GM10847 (cell line): Measurements from ENCODE around the gene CDKN1C.

Experiments used
- POLR2A ChIP-seq: IDR thresholded peaks from 2 replicates; pipeline ENCODE4 v1.6.1; 2011; ENCODE audit not compliant: insufficient read length; ENCODE audit errors: extremely low read depth

CDKN1C gene

DNA sequence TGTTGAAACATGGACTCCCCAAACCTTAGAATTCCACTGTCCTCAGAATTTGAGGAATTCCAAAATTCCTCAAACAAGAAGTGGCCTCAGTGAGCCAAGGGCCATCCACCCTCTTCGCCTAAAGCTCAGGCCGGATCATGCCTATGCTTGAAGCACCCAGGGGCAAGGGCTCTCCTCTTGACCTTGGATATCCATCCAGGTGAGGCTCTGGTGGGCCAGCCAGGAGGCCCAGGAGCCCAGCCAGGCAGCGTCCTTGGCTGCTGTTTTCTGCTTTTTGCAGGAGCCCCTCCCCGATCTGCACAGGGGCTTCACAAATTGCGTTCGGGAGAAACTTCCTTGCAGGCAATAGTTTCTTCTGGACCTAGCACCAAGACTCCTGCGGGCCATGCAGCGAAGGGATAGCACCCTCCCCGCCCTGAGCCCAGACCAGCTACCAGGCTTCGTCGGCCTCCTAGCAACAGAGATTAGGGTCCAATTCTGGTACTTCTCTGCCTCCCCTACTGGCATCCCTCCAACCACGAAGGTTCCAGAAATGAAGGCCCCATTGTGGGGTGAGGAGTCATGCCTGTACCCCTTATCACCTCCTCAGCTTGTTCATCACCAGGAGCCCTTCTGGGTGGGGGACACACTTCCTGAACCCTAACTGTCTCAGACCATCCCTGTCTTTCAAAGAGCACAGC is 41.7 kb upstream of the CDKN1C start:
- no peak for TF ChIP-seq POLR2A

DNA sequence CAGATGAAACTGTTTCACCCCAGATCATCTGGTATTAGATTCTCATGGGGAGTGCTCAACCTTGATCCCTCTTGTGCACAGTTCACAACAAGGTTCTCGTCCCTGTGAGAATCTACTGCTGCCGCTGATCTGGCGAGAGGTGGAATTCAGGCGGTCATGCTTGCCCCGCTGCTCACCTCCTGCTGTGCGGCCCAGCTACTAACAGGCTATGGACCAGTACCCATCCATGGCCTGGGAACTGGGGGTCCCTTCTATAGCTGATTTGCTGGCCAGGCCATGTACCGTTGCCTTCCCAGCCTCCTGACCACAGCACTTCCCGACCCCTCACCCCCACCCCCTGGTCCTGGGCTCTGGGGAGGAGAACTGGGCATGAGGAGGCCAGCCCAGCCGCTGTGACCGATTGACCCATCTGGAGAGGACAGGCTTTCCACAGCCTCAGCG is 41.1 kb upstream of the CDKN1C start:
- TF ChIP-seq POLR2A: no peak

DNA sequence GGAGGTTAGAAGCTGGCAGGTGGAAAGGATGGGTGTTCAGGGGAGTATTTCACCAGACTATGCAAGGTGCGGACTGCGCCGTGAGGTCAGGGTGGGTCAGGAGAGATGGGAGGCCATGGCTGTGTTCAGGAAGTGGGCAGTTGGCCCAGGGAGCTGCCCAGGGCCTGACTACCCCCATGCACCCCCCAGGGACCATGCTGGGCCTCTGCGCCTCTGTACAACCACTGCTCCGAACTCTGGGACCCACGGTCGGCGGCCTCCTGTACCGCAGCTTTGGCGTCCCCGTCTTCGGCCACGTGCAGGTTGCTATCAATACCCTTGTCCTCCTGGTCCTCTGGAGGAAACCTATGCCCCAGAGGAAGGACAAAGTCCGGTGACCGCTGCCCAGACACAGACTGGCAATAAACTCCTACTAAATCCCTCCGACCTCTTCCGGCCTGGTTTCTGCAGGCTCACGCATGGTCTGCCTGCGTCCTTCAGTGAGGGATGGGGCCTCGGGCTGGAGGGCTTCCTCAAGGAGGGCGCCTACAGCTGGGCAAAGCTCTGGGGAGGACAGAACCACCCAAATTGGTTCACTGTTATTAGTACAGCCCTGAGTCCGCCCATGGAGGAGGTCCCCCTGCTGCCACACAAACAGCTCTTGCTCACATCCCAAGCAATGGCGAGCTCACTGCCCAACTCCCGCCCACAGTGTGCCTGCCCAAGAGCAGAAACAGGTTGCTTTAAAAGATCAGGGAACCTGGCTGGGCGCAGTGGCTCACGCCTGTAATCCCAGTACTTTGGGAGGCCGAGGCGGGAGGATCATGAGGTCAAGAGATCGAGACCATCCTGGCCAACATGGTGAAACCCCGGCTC is 39.5 kb upstream of the CDKN1C start:
- no peak for TF ChIP-seq POLR2A

DNA sequence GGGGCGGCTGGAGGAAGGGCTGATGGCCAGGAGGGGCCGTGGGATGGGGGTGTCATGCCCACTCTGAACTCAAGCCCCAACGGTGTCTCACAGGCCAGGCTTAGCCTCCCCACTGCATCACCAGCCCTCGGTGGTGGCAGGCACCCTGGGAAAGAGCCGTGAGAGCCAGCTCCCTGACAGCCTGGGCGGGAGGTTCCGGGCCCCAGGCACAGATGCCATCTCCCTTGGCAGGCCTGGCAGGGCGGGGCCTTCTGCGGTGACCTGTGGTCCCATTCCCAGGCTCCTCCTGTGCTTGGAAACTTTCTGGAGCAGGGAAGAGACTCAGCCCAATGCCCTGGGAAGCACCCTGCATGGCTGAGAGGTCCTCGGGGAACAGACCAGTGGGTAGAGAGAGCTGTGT is 38.8 kb upstream of the CDKN1C start:
- TF ChIP-seq POLR2A: no peak

DNA sequence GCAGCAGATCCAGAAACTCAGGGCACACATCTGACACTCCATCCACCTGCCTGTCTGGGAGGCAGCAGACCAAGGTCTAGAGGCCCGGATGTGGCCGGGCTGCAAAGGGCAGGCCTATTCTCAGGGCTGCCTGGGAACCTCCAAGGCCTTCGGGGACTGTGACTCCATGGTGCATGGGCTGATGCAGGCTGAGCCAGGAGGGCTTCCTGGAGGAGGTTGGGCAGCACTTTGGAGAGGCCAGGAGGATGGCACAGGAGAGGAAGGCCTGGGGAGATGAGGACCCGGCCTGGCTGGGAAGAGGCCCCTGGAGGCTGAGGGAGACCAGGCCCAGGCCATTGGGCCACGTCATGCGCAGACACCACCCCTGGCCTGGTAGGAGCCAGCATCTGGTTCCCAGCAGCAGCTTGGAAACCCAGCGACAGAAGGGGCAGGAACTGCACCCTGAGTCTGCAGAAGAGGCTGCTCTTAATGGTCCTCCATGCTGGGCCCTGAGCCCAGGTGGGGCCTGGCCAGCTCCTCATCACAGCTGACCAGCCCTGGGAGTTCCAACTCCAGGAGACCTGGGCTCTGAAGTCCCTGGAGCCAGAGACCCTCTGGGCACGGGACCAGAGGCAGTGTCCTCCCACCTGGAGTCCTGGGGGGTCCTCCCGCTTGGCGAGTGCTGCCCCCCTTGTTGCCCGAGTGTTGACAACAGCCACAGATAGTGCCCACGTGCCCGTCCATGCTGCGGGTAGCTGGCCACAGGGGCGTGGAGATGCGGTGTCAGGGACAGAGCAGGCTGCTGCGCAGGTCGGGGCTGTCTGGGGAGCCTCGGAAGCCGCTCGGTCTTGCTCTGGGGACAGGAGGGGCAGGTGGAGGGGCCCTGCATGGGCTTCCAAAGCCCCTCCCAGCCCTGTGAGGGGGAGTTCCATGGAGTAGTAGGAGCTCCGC is 38.1 kb upstream of the CDKN1C start:
- no peak for TF ChIP-seq POLR2A

DNA sequence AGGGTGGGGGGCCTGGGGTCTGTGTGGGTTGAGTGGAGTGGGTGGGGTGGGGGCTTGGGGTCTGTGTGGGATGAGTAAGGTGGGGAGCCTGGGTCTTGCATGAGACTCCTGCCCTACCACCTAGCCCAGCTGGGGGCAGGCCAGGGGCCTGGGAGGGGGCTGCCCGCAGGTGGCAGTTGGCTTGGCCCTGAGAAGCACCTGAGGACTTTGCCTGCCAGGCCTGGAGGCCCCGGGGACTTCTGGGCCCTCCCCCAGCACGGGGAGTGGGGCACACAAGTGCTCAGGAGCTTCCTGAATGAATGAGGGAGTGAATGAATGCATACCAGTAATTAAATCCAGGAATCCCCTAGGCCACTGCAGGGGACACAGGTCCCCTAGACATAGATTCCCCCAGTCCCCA is 37.1 kb upstream of the CDKN1C start:
- TF ChIP-seq POLR2A: no peak

DNA sequence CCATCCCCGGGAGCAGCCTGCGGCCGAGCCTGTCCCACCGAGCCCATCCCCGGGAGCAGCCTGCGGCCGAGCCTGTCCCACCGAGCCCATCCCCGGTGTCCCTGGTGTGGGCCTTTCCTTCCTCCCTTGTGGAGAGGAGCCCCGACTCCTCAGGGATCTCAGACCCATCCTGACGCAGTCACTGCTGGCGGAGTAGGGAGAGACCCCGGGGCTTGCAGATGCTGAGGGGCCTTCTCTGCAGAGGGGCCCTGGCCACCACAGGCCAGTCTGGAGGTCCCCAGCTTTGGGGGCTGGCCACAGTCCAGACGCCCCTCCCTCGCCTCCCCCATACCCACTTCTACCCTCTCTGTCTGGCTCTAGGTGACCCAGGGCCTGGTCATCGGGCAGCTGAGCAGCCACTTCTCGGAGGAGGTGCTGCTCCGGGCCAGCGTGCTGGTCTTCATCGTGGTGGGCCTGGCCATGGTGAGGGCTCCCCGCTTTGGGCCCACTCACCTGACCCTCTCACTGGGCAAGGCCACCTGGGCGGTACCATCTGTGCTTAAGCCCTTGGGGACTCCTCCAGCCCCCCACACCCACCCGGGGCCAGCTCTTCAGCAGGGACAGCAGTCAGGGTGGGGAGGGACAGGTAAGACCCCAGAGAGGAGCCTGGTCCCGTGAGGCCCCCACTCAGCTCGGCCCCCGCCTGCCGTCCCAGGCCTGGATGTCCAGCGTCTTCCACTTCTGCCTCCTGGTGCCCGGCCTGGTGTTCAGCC is 36.3 kb upstream of the CDKN1C start:
- no peak for TF ChIP-seq POLR2A

DNA sequence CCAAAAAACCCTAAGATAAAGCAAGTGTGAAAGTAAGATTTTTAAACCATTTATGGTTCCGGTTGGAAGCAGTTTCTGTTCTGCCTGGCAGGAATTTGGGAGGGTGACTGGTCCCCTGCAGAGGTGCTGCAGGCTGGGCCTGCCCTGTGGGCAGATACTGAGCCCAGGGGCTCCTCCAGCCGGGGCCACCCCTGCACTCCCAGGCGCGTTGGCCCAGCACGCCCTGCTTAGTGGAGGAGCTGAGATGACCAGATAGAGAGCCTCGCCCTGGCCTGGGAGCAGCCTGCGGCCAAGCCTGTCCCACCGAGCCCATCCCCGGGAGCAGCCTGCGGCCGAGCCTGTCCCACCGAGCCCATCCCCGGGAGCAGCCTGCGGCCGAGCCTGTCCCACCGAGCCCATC is 35.7 kb upstream of the CDKN1C start:
- TF ChIP-seq POLR2A: no peak

DNA sequence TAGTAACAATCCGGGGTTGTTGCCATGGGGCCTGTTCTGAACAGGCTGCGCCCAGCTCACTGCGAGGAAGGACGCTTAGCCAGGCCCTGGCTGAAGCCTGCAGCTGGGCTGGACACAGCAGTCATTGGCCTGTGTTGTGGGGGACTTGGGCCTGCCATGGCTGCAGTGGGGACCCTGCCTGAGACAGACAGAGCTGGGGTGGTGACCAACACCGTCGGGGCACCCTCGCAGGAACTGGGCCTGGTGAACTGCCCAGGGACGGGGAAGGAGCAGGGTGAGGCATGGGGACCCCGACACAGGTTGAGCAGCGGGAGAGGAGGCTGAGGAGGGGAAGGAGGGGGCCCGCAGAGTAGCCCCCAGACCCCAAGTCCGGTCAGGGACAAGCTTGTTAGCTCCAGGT is 34.8 kb upstream of the CDKN1C start:
- no peak for TF ChIP-seq POLR2A

DNA sequence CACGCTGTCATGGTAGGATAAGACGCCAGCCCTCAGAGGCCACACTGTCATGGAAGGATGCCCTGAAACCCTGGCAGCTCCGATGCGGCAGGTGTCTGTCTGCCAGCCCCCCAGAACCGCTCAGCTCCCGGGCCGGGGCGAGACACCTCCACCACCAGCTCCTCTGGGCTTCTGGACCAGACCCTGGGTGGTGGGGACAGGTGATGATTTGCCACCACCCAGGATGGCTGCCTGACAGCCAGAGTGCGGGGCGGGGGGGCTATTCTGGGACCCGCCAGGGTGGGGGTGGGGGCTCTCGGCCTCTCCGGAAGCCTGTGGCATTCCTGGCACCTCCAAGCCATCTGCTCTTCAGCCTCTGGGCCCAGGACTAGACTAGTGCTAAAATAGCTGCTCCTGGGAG is 34.3 kb upstream of the CDKN1C start:
- TF ChIP-seq POLR2A: no peak

DNA sequence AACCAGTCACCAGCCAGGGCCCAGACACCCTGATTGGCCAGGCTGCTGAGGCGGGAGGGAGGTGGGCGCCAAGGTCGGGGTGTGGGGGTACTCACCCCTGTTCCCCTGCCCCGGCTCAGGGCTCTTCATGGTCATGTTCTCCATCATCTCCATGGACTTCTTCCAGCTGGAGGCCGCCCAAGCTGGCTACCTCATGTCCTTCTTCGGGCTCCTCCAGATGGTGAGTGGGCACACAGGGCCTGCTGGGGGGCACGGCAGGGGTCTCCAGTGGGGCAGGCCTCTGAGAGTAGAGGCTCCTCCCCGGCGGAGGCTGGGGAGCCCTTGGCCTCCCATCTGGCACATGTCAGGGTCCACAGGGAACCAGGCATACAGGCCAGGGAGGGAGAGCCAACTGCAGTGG is 33.6 kb upstream of the CDKN1C start:
- TF ChIP-seq POLR2A: no peak

DNA sequence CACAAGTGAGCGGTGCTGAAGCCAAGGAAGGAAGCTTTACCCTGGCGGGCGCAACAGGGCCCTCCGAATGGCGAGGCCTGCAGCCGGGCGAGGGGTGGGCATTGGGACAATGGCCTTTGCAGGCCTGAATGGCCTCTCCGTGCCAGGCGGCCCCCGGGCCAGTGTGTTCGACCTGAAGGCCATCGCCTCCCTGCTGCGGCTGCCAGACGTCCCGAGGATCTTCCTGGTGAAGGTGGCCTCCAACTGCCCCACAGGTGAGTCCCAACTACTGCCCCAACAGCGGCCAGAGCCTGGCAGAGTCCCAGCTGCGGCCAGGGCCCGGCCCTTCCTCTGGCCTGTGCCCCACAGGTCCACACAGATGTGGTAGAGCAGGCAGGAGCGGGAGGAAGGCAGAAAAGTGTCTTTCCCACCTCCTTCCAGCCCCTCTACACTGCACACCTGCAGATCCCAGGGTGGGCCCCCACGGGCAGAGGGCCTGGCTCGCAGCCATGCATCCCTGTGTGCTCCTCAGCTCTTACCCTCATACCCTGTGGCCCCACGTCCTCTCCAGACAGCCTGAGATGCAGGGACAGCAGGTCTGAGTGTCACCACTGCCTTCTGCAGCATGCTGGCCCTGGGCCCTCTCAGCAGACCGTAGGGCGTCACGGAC is 32.4 kb upstream of the CDKN1C start:
- TF ChIP-seq POLR2A: no peak

DNA sequence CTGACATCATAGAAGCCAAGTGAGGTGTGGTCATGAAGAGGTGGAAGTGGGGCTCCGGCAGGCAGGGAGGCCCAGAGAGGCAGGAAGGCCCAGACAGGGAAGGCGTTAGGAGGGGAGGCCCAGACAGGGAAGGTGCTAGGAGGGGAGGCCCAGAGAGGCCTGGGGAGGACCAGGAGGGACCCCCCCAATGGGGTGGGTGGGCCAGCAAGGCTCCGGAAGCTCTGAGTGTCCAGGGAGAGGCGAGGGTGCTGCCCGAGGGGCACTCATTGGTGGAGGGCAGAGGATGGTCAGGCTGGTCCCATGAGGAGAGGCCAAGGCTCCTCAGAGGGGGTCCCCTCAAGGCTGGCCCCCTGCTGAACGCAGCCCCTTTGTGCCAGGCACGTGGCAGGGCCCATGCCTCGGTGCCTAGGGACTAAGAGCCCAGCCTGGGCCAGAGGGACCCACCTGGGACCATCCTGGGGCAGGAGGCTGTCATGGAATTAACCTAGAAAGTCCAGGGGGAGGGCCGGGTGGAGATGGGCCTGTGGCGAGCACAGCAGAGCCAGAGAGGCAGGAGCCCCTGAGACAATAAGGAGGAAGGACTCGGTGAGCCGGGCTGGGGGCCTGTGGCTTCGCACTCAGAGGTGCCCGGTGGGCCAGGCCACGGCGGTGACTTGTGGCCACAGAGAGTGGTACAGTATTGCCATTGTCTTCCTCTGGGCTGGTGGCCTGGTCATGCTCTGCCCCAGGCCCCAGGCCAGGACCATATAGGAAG is 31.5 kb upstream of the CDKN1C start:
- TF ChIP-seq POLR2A: no peak

DNA sequence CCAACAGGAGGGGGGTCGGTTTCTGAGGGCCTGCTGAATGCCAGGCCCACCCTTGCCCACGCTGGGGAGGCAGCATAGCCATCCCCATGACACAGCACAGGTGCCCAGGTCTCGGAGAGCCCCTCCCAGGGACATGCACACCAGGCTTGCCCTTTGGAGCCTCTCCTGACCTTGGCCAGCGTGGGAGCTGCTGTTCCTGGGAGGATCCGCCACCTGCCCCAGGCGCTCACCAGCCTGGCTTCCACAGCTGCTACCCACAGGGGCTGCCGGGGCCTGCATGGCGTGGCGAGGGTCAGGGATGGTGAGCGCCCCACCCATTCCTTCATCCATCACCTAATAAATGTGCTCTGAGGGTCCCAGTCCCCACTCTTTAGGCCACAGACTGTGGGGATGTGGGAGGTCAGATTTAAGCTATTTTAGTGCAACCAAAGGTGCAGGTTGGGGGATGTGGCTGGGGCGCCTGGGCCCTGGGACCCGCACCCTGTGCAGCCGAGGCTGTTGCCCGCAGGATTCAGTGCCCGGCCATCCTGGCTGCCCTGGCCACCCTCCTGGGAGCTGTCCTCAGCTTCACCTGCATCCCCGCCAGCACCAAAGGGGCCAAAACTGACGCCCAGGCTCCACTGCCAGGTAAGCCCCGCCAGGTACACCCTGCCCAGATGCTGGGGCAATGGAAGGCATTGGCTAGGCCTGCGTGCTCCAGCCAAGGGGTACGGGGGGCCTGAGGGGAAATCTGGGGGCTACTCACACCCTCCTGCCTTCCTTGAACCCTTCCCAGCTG is 30.7 kb upstream of the CDKN1C start:
- no peak for TF ChIP-seq POLR2A
